Colonic mucosa (tissue), 4 donors: ENCODE measurements around the gene GRM7. TPM values are rescaled to one million over a fixed set of nuclear protein-coding genes. Genes with fewer than 3 reads are reported as not detected.

Experiments
- DNase-seq: peaks from one replicate; pipeline ENCODE4 v3.0.0-alpha.2; 2020
- H3K27ac ChIP-seq: fragments of 200-600 bp; one replicate; pipeline ENCODE4 v1.8.0; 2021
- H3K27me3 ChIP-seq: fragments of 200-600 bp; one replicate; pipeline ENCODE4 v1.8.0; 2021
- H3K36me3 ChIP-seq: fragments of 200-600 bp; one replicate; pipeline ENCODE4 v1.8.0; 2021
- H3K4me1 ChIP-seq: fragments of 200-600 bp; one replicate; pipeline ENCODE4 v1.8.0; 2021; ENCODE audit warnings: mild to moderate bottlenecking
- H3K4me3 ChIP-seq: fragments of 200-600 bp; one replicate; pipeline ENCODE4 v1.8.0; 2021
- H3K9ac ChIP-seq, 2 donors: one replicate each; pipeline ENCODE4 v1.7.0; 2013; ENCODE audit warnings: control low read depth in 2 of 2, low read depth in 2 of 2, low read length in 2 of 2
- H3K9me3 ChIP-seq: fragments of 200-600 bp; one replicate; pipeline ENCODE4 v1.8.0; 2021
- CTCF ChIP-seq: fragments of 200-600 bp; IDR thresholded peaks from one replicate; pipeline ENCODE4 v1.8.0; 2022; ENCODE audit warnings: antibody characterized with exemption, mild to moderate bottlenecking
- intact Hi-C: fragments of 100-400 bp; cut with DNase I; formaldehyde crosslinking; loops from one replicate; pipeline ENCODE4 v1.14.1; 2022
- total RNA-seq, 2 donors: library from RNA; stranded (reverse); fragmentation: NEBNext Ultra II Directional in 1 of 2; extraction: Animal tissue kit (Norgen Biotek cat#: 25700) in 1 of 2; gene quantifications; one replicate each; pipeline ENCODE4 v1.2.1, GENCODE V29; 2021
- donor health status: healthy.
- donor health status: DM: no; HTN: no; CAD: no.
- donor health status: DM: no; HTN: no; CAD: no.

GRM7 gene
- total RNA-seq, 2 donors from 2014 or later = 0.15 to 0.66 TPM

GRCh38 chr3:7332696-7333095, 471.8 kb downstream of the GRM7 start:
- H3K9me3 ChIP-seq = no peaks in the 10 kb centered on the region
- DNase-seq = no peak
- H3K4me3 ChIP-seq = no peak overlapping the region
- H3K36me3 ChIP-seq = no peaks in the 10 kb centered on the region
- H3K27me3 ChIP-seq = no peaks in the 10 kb centered on the region
- no peaks in the 10 kb centered on the region for H3K4me1 ChIP-seq
- H3K9ac ChIP-seq = no peak overlapping the region
- no peak for TF ChIP-seq CTCF
- intact Hi-C loops = no loop called here
- H3K27ac ChIP-seq = no peak overlapping the region

GRCh38 chr3:7333125-7333524, 472.2 kb downstream of the GRM7 start:
- no peak for DNase-seq
- H3K36me3 ChIP-seq = no peaks in the 10 kb centered on the region
- no peak overlapping the region for H3K4me3 ChIP-seq
- H3K4me1 ChIP-seq = no peaks in the 10 kb centered on the region
- no peak overlapping the region for H3K9ac ChIP-seq
- H3K9me3 ChIP-seq = no peaks in the 10 kb centered on the region
- H3K27me3 ChIP-seq = no peaks in the 10 kb centered on the region
- TF ChIP-seq CTCF = no peak
- intact Hi-C loops = no loop called here
- H3K27ac ChIP-seq = no peak overlapping the region

GRCh38 chr3:7340795-7341194, 479.9 kb downstream of the GRM7 start:
- Histone ChIP-seq H3K9me3 (no peaks in the 10 kb centered on the region), H3K4me1 (no peaks in the 10 kb centered on the region), H3K36me3 (no peaks in the 10 kb centered on the region), H3K9ac (no peak overlapping the region), H3K27ac (no peak overlapping the region), H3K4me3 (no peak overlapping the region), H3K27me3 (no peaks in the 10 kb centered on the region)
- no peak for TF ChIP-seq CTCF
- intact Hi-C loops = no loop called here
- DNase-seq = no peak

- no peak overlapping the region for H3K27ac ChIP-seq
- H3K36me3 ChIP-seq = no peaks in the 10 kb centered on the region
- H3K9ac ChIP-seq = no peak overlapping the region
- H3K9me3 ChIP-seq = no peaks in the 10 kb centered on the region
- H3K4me3 ChIP-seq = no peak overlapping the region
- intact Hi-C loops = no loop called here
- no peaks in the 10 kb centered on the region for H3K27me3 ChIP-seq
- DNase-seq = no peak
- TF ChIP-seq CTCF = no peak
- H3K4me1 ChIP-seq = no peaks in the 10 kb centered on the region
Observed at GRCh38 chr3:7346364-7346763, 485.4 kb downstream of the GRM7 start.

- no peak for DNase-seq
- H3K36me3 ChIP-seq = no peaks in the 10 kb centered on the region
- no peaks in the 10 kb centered on the region for H3K4me1 ChIP-seq
- no peak overlapping the region for H3K4me3 ChIP-seq
- no peaks in the 10 kb centered on the region for H3K9me3 ChIP-seq
- H3K27me3 ChIP-seq = no peaks in the 10 kb centered on the region
- no peak overlapping the region for H3K27ac ChIP-seq
- no peak overlapping the region for H3K9ac ChIP-seq
- intact Hi-C loops = no loop called here
- no peak for TF ChIP-seq CTCF
Observed at GRCh38 chr3:7357101-7357500, 496.2 kb downstream of the GRM7 start.

- DNase-seq = no peak
- H3K27ac ChIP-seq = no peak overlapping the region
- H3K9ac ChIP-seq = no peak overlapping the region
- intact Hi-C loops = no loop called here
- TF ChIP-seq CTCF = no peak
- H3K4me3 ChIP-seq = no peak overlapping the region
- no peaks in the 10 kb centered on the region for H3K9me3 ChIP-seq
- H3K27me3 ChIP-seq = no peaks in the 10 kb centered on the region
- H3K36me3 ChIP-seq = no peaks in the 10 kb centered on the region
- H3K4me1 ChIP-seq = no peaks in the 10 kb centered on the region
Observed at GRCh38 chr3:7367968-7368367, 507.1 kb downstream of the GRM7 start.
